Measurements from ENCODE around the gene WNT1. TPM values are rescaled to one million over a fixed set of nuclear protein-coding genes. Genes with fewer than 3 reads are reported as not detected.
A peak's percentile ranks its signal among the peaks of the same experiment; 100 is the strongest.

WNT1 gene
- total and polyA plus RNA-seq, 10 of the 15 experiments (the other 5 are each of a cell fraction or from before 2014, with no cell fraction given) = not detected

DNA sequence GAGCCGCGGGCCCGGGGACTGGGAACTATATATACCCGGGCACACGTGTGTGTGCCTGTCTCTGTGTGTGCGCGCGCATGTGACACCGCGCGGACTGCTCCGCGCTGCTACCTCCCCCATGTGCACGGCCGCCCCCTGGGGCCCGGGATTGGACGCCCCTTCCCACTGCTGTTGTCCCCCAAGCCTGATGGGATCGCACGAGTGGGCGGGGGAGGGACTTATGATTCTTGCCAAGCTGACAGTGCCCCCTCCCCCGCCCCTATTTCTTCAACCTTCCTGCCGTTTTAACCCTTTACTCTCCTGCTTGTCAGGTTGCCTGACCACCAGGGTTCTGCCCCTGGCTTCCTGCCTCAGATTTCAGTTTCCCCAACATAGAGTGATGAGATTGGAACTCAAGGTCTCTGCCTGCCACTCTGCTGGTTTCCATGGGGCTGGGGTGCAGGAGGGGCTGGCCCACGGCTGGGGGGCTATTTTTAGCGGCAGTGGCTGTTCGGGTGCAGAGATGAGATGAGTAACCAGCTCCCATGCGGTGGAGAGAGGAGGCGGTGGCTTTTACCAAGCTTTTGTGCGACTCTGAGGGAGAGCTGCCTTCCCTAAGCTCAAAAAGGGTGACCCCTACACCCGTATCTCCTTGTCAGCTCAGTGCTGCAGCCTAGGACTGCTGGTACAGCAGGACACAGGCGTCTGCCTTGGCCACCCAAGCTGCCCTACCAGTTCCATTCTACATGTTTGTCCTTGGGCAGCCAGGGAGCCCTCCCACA lies 21.4 kb downstream of the WNT1 start, which contains the start of gene DDN:
Gene DDN, minus strand, starts transcription at position 5 of the 761 bp plus-strand sequence. CDS start 88 bp downstream, outside the sequence.
- ATAC-seq (peak; percentile 69), FAIRE-seq (no peak), DNase-seq (ENCODE audit: low read depth, low spot score) (no peak)
- intact Hi-C loops (cut with micrococcal nuclease; ENCODE audit: unreplicated experiment) = loop anchor here (1.0 to 5.0 kb wide), 3 partner anchors 19 to 97 kb away; partner anchors contain the start of genes DHH and PRKAG1
- peak within 1 kb of the TSS; percentile 96 for H3K4me2 ChIP-seq (ENCODE audit: control insufficient read depth, insufficient read depth)
- H3K9ac ChIP-seq (ENCODE audit: control insufficient read depth, insufficient read depth, low read length) = peak within 1 kb of the TSS; percentile 63
- H3K9me3 ChIP-seq (replicated peaks; ENCODE audit: control insufficient read depth, insufficient read depth, low read length) = no peaks in the 10 kb centered on the region
- peaks cover 3% of the 10 kb centered on the region for H4K20me1 ChIP-seq (ENCODE audit: control insufficient read depth, insufficient read depth)
- peaks cover 5 to 11% of the 10 kb centered on the region in 2 experiments for H3K36me3 ChIP-seq (ENCODE audit: control insufficient read depth in 2 of 2, insufficient read depth in 2 of 2, low read length in 1 of 2)
- peaks cover 5% of the 10 kb centered on the region for H3K79me2 ChIP-seq (ENCODE audit: control insufficient read depth, insufficient read depth, low read length)
- 3% methylated on average over 16 of the region's 30 CpGs for WGBS (ENCODE audit: insufficient coverage, insufficient replicate concordance, low lambda C conversion rate, missing lambda C conversion rate)
- H2AFZ ChIP-seq (ENCODE audit: control insufficient read depth, low read depth, low read length) = peak within 1 kb of the TSS; percentile 73
- in situ Hi-C loops (cut with MboI) = no loop called here
- peak within 1 kb of the TSS; percentile 60 for H3K27ac ChIP-seq (ENCODE audit: control insufficient read depth, insufficient read depth)
- H3K4me1 ChIP-seq (ENCODE audit: control insufficient read depth, insufficient read depth, low read length) = peaks cover 27% of the 10 kb centered on the region
- no peaks in the 10 kb centered on the region for H3K27me3 ChIP-seq (replicated peaks in 1 of 2; ENCODE audit: control insufficient read depth in 2 of 2, insufficient read depth in 2 of 2, low read length in 1 of 2)
- CTCF ChIA-PET = interaction anchor here (0.8 to 14.1 kb wide), 17 partner anchors 11 to 236 kb away, joined by 3 to 172 read pairs (median 5); partner anchors contain the start of genes DDX23, DHH and PRKAG1
- H3K4me3 ChIP-seq = peak within 1 kb of the TSS; percentile 69
- SMC1A ChIA-PET (ENCODE audit: uncharacterized antibody, unreplicated experiment) = interaction anchor here (1.0 to 4.7 kb wide), 6 partner anchors 11 to 147 kb away, joined by 3 to 47 read pairs (median 4); partner anchors contain the start of genes ARF3, DDX23 and PRKAG1
- POLR2A ChIA-PET = interaction anchor here (0.6 to 6.0 kb wide), 11 partner anchors 10 to 147 kb away, joined by 3 to 52 read pairs (median 5); partner anchors contain the start of genes DDX23, PRKAG1 and RHEBL1
- TSS peak; percentile 66 for BruUV-seq (replicated peaks)
- RAD21 ChIA-PET (ENCODE audit: unreplicated experiment) = interaction anchor here (0.7 to 5.4 kb wide), 10 partner anchors 17 to 135 kb away, joined by 3 to 62 read pairs (median 4); partner anchors contain the start of genes ARF3, LMBR1L, PRKAG1 and RHEBL1
- TF ChIP-seq, protein P1, sequence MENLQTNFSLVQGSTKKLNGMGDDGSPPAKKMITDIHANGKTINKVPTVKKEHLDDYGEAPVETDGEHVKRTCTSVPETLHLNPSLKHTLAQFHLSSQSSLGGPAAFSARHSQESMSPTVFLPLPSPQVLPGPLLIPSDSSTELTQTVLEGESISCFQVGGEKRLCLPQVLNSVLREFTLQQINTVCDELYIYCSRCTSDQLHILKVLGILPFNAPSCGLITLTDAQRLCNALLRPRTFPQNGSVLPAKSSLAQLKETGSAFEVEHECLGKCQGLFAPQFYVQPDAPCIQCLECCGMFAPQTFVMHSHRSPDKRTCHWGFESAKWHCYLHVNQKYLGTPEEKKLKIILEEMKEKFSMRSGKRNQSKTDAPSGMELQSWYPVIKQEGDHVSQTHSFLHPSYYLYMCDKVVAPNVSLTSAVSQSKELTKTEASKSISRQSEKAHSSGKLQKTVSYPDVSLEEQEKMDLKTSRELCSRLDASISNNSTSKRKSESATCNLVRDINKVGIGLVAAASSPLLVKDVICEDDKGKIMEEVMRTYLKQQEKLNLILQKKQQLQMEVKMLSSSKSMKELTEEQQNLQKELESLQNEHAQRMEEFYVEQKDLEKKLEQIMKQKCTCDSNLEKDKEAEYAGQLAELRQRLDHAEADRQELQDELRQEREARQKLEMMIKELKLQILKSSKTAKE (IDR thresholded peaks at IDR 0.05; ENCODE audit: low read depth, poor library complexity, severe bottlenecking) = no peak
- TF ChIP-seq RAD21 (IDR thresholded peaks at IDR 0.05; ENCODE audit: insufficient read depth, low read depth, low read length) (no peak), ETV6 (conservative IDR thresholded peaks at IDR 0.05 in 1 of 2, IDR thresholded peaks at IDR 0.05 in 1 of 2; ENCODE audit: borderline replicate concordance in 1 of 2, low read depth in 1 of 2) (peak in 1 of 2 experiments; percentile 46; a peak in 1 of 4 replicates), JUNB (IDR thresholded peaks at IDR 0.05) (no peak), BRCA1 (IDR thresholded peaks at IDR 0.05; ENCODE audit: low read depth, low read length) (no peak), ZNF384 (IDR thresholded peaks at IDR 0.05; ENCODE audit: borderline replicate concordance, low read depth, low read length) (no peak), RUNX3 (IDR thresholded peaks at IDR 0.05; ENCODE audit: low read length) (peak; percentile 55), HDGF (IDR thresholded peaks at IDR 0.05) (0 out of 2 replicates have a peak, but pooled peaks have one; percentile 49), PAX8 (IDR thresholded peaks at IDR 0.05) (no peak), SP1 (IDR thresholded peaks at IDR 0.05; ENCODE audit: low read depth, low read length) (no peak), MYB (IDR thresholded peaks at IDR 0.05; ENCODE audit: borderline replicate concordance, low read depth, low read length) (no peak), JUND (IDR thresholded peaks at IDR 0.05; ENCODE audit: low read depth, low read length) (no peak), RAD51 (IDR thresholded peaks at IDR 0.05) (no peak)
- TF ChIP-seq, protein P2, sequence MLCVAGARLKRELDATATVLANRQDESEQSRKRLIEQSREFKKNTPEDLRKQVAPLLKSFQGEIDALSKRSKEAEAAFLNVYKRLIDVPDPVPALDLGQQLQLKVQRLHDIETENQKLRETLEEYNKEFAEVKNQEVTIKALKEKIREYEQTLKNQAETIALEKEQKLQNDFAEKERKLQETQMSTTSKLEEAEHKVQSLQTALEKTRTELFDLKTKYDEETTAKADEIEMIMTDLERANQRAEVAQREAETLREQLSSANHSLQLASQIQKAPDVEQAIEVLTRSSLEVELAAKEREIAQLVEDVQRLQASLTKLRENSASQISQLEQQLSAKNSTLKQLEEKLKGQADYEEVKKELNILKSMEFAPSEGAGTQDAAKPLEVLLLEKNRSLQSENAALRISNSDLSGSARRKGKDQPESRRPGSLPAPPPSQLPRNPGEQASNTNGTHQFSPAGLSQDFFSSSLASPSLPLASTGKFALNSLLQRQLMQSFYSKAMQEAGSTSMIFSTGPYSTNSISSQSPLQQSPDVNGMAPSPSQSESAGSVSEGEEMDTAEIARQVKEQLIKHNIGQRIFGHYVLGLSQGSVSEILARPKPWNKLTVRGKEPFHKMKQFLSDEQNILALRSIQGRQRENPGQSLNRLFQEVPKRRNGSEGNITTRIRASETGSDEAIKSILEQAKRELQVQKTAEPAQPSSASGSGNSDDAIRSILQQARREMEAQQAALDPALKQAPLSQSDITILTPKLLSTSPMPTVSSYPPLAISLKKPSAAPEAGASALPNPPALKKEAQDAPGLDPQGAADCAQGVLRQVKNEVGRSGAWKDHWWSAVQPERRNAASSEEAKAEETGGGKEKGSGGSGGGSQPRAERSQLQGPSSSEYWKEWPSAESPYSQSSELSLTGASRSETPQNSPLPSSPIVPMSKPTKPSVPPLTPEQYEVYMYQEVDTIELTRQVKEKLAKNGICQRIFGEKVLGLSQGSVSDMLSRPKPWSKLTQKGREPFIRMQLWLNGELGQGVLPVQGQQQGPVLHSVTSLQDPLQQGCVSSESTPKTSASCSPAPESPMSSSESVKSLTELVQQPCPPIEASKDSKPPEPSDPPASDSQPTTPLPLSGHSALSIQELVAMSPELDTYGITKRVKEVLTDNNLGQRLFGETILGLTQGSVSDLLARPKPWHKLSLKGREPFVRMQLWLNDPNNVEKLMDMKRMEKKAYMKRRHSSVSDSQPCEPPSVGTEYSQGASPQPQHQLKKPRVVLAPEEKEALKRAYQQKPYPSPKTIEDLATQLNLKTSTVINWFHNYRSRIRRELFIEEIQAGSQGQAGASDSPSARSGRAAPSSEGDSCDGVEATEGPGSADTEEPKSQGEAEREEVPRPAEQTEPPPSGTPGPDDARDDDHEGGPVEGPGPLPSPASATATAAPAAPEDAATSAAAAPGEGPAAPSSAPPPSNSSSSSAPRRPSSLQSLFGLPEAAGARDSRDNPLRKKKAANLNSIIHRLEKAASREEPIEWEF (IDR thresholded peaks at IDR 0.05; ENCODE audit: insufficient replicate concordance, low read depth, low read length) = no peak

Data from GM12878 (cell line).